Mucosa of gallbladder (tissue), 1 donor: ENCODE data around the gene DIAPH1. TPM values are rescaled to one million over a fixed set of nuclear protein-coding genes. Genes with fewer than 3 reads are reported as not detected.
"Not testable (repeated sequence)": the region's sequence is repeated elsewhere in the genome, so short reads cannot be mapped to it uniquely, and the experiment has no call there.

Source experiments
- DNase-seq: peaks from one replicate; pipeline ENCODE4 v3.0.0-alpha.2; 2020; ENCODE audit warnings: low spot score
- total RNA-seq: library from RNA; stranded (reverse); gene quantifications from one replicate; pipeline ENCODE4 v1.2.1, GENCODE V29; 2021
- donor health status: DM: no; HTN: no; CAD: no.

Gene DIAPH1
- total RNA-seq, 1 donor from 2014 or later: 85.9 TPM

GRCh38 chr5:141609921-141610320 is 8.9 kb downstream of the DIAPH1 start:
- not testable (repeated sequence) for DNase-seq

- DNase-seq: no peak
Measured at GRCh38 chr5:141609044-141609443, 9.8 kb downstream of the DIAPH1 start.

GRCh38 chr5:141608557-141608956 is 10.2 kb downstream of the DIAPH1 start:
- DNase-seq: no peak

GRCh38 chr5:141608046-141608445 is 10.8 kb downstream of the DIAPH1 start:
- no peak for DNase-seq

GRCh38 chr5:141605523-141606277 is 13.1 kb downstream of the DIAPH1 start:
- peak; percentile 60 for DNase-seq

- peak; percentile 48 for DNase-seq
Measured at GRCh38 chr5:141603923-141604717, 14.7 kb downstream of the DIAPH1 start.

GRCh38 chr5:141602606-141603005 is 16.2 kb downstream of the DIAPH1 start:
- DNase-seq: no peak

GRCh38 chr5:141598391-141599345 is 20.1 kb downstream of the DIAPH1 start:
- no peak for DNase-seq

- no peak for DNase-seq
Measured at GRCh38 chr5:141597814-141598213, 21.0 kb downstream of the DIAPH1 start.

- DNase-seq: no peak
Measured at GRCh38 chr5:141597394-141597793, 21.4 kb downstream of the DIAPH1 start.

- DNase-seq: no peak
Measured at GRCh38 chr5:141596867-141597266, 21.9 kb downstream of the DIAPH1 start.

- no peak for DNase-seq
Measured at GRCh38 chr5:141590127-141590526, 28.7 kb downstream of the DIAPH1 start.

GRCh38 chr5:141586246-141586645 is 32.6 kb downstream of the DIAPH1 start:
- DNase-seq: no peak

- DNase-seq: no peak
Measured at GRCh38 chr5:141585594-141585993, 33.2 kb downstream of the DIAPH1 start.

- DNase-seq: no peak
Measured at GRCh38 chr5:141574122-141574510, 44.7 kb downstream of the DIAPH1 start.

GRCh38 chr5:141573489-141574121 is 45.2 kb downstream of the DIAPH1 start:
- DNase-seq: no peak

- no peak for DNase-seq
Measured at GRCh38 chr5:141570655-141571054, 48.1 kb downstream of the DIAPH1 start.

GRCh38 chr5:141567513-141568117 is 51.2 kb downstream of the DIAPH1 start:
- no peak for DNase-seq

GRCh38 chr5:141565826-141566570 is 52.8 kb downstream of the DIAPH1 start:
- DNase-seq: no peak

- peak; percentile 85 for DNase-seq
Measured at GRCh38 chr5:141564216-141564692, 54.5 kb downstream of the DIAPH1 start.
